Glutamatergic neuron (in vitro differentiated cells): Measurements from ENCODE around the gene RNF115. TPM values are rescaled to one million over a fixed set of nuclear protein-coding genes. Genes with fewer than 3 reads are reported as not detected.

ENCODE experiments used
- DNase-seq: peaks from one replicate; pipeline ENCODE4 v3.0.0; 2022
- H3K27ac Mint-ChIP-seq: one replicate; pipeline ENCODE4 v1.8.0; 2020; ENCODE audit warnings: mild to moderate bottlenecking, mixed read lengths, inconsistent platforms; ENCODE audit not compliant: unreplicated experiment
- H3K27me3 Mint-ChIP-seq: one replicate; pipeline ENCODE4 v1.8.0; 2020; ENCODE audit warnings: mild to moderate bottlenecking, moderate library complexity, mixed read lengths, inconsistent platforms; ENCODE audit not compliant: unreplicated experiment
- H3K36me3 Mint-ChIP-seq: one replicate; pipeline ENCODE4 v1.8.0; 2020; ENCODE audit warnings: mild to moderate bottlenecking, mixed read lengths, inconsistent platforms; ENCODE audit not compliant: unreplicated experiment
- H3K4me1 Mint-ChIP-seq: one replicate; pipeline ENCODE4 v1.8.0; 2020; ENCODE audit warnings: mild to moderate bottlenecking, low read depth, mixed read lengths, inconsistent platforms; ENCODE audit not compliant: unreplicated experiment
- H3K4me3 Mint-ChIP-seq: one replicate; pipeline ENCODE4 v1.8.0; 2020; ENCODE audit warnings: mild to moderate bottlenecking, mixed read lengths, inconsistent platforms; ENCODE audit not compliant: unreplicated experiment
- H3K9me3 Mint-ChIP-seq: one replicate; pipeline ENCODE4 v1.8.0; 2020; ENCODE audit warnings: mild to moderate bottlenecking, moderate library complexity, mixed read lengths, inconsistent platforms; ENCODE audit not compliant: unreplicated experiment
- total RNA-seq: library from RNA; stranded (reverse); fragmentation: NEBNext Ultra II Directional; extraction: Animal tissue kit (Norgen Biotek cat#: 25700); gene quantifications from one replicate; pipeline ENCODE4 v1.2.1, GENCODE V29; 2021; ENCODE audit not compliant: unreplicated experiment
- TF ChIP-seq, protein P1 (sequence below): fragments of 200-600 bp; sonication (generic); IDR thresholded peaks from one replicate; pipeline ENCODE4 v1.5.0; 2021; ENCODE audit not compliant: partially characterized antibody, unreplicated experiment

RNF115 gene
- total RNA-seq, 1 donor from 2014 or later = 20.5 TPM

GRCh38 chr1:145859491-145860023 is 35.7 kb upstream of the RNF115 start:
- peak; percentile 83 for DNase-seq
- Mint-ChIP-seq H3K27ac (no peak overlapping the region), H3K36me3 (no peaks in the 10 kb centered on the region), H3K4me3 (peak overlapping the region; percentile 88), H3K27me3 (peaks cover 5% of the 10 kb centered on the region), H3K9me3 (peaks cover 2% of the 10 kb centered on the region), H3K4me1 (no peaks in the 10 kb centered on the region)
- TF ChIP-seq, protein P1, sequence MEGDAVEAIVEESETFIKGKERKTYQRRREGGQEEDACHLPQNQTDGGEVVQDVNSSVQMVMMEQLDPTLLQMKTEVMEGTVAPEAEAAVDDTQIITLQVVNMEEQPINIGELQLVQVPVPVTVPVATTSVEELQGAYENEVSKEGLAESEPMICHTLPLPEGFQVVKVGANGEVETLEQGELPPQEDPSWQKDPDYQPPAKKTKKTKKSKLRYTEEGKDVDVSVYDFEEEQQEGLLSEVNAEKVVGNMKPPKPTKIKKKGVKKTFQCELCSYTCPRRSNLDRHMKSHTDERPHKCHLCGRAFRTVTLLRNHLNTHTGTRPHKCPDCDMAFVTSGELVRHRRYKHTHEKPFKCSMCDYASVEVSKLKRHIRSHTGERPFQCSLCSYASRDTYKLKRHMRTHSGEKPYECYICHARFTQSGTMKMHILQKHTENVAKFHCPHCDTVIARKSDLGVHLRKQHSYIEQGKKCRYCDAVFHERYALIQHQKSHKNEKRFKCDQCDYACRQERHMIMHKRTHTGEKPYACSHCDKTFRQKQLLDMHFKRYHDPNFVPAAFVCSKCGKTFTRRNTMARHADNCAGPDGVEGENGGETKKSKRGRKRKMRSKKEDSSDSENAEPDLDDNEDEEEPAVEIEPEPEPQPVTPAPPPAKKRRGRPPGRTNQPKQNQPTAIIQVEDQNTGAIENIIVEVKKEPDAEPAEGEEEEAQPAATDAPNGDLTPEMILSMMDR = no peak

- Mint-ChIP-seq H3K27me3 (peaks cover 1% of the 10 kb centered on the region), H3K9me3 (peaks cover 2% of the 10 kb centered on the region), H3K36me3 (no peaks in the 10 kb centered on the region), H3K4me1 (no peaks in the 10 kb centered on the region), H3K4me3 (peak within 1 kb of the TSS; percentile 89), H3K27ac (peak within 1 kb of the TSS; percentile 77)
- peak; percentile 93 for DNase-seq
- TF ChIP-seq, protein P1 = no peak
Measured at GRCh38 chr1:145858901-145859490, 35.1 kb upstream of the RNF115 start, which contains the start of gene PIAS3. PIAS3 (minus strand) TSS chr1:145859081; CDS start chr1:145858990, 91 bp downstream.

DNA sequence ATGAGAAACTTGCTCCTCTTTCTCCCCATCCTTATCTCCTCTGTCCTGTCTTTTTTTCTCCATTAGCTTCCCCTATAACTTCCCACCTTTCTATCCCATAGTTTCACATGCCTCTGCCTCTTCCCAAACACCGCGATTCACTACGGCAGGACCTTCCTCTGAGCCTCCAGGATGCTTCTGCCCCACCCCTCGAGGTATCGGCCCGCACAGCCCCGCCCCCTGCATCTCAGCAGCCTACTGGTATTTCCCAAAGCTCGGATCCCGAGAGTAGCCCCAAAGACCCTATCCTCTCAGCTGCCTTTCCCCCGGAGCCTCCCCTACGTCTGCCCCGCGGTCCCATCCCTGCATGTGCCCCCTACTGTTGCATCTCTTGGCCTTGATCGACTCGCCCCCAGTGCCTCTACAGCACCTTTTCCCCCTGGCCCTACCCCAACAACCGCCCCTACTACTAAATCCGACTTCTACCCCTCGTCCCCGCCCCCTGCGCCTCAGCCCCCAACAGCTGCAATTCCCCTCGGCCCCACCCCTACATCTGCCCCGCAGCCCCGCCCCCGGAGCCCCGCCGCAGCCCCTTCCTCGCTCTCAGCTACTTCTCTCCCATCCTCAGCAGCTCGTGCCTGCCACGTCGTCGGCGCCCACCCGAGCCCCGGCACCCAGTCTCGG is 34.5 kb upstream of the RNF115 start:
- peak; percentile 64 for DNase-seq
- peak overlapping the region; percentile 77 for H3K27ac Mint-ChIP-seq
- TF ChIP-seq, protein P1 = no peak
- peaks cover 2% of the 10 kb centered on the region for H3K9me3 Mint-ChIP-seq
- no peaks in the 10 kb centered on the region for H3K4me1 Mint-ChIP-seq
- H3K4me3 Mint-ChIP-seq = peak overlapping the region; percentile 89
- peaks cover 1% of the 10 kb centered on the region for H3K27me3 Mint-ChIP-seq
- no peaks in the 10 kb centered on the region for H3K36me3 Mint-ChIP-seq

- peaks cover 1% of the 10 kb centered on the region for H3K27me3 Mint-ChIP-seq
- DNase-seq = no peak
- H3K4me3 Mint-ChIP-seq = no peak overlapping the region
- no peak overlapping the region for H3K27ac Mint-ChIP-seq
- H3K4me1 Mint-ChIP-seq = no peaks in the 10 kb centered on the region
- TF ChIP-seq, protein P1 = no peak
- no peaks in the 10 kb centered on the region for H3K36me3 Mint-ChIP-seq
- peaks cover 3% of the 10 kb centered on the region for H3K9me3 Mint-ChIP-seq
Measured at GRCh38 chr1:145857170-145857569, 33.3 kb upstream of the RNF115 start.
